Measurements from ENCODE around the gene ANKRD33B.
A peak's percentile ranks its signal among the peaks of the same experiment; 100 is the strongest.
"Not testable (repeated sequence)": the region's sequence is repeated elsewhere in the genome, so short reads cannot be mapped to it uniquely, and the experiment has no call there.

The ANKRD33B gene

DNA sequence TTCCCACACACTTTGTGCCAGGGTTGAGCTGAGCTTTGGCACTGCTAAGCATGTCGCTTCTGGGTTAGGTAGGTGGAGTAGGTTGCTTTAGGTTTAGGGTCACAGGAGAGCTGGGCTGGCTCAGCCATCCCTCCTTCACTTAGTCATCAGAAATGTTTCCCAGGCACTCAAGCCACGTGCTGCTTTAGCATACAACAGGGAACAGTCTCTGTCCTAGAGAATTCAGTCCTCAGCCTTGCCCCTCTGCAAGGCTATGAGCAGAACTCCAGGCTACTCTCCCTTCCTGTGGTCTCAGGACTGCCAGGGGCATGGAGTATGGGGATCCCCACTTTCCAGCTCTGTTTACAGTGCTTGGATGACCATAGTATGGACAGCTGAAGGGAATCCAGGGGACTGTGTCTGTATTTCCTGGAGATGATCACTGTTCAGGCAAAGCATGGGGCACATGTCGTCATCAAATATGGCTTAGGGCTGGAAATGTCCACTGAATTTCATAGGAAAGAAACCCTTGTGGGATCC lies 7.5 kb upstream of the ANKRD33B start:
- no peak for DNase-seq

DNA sequence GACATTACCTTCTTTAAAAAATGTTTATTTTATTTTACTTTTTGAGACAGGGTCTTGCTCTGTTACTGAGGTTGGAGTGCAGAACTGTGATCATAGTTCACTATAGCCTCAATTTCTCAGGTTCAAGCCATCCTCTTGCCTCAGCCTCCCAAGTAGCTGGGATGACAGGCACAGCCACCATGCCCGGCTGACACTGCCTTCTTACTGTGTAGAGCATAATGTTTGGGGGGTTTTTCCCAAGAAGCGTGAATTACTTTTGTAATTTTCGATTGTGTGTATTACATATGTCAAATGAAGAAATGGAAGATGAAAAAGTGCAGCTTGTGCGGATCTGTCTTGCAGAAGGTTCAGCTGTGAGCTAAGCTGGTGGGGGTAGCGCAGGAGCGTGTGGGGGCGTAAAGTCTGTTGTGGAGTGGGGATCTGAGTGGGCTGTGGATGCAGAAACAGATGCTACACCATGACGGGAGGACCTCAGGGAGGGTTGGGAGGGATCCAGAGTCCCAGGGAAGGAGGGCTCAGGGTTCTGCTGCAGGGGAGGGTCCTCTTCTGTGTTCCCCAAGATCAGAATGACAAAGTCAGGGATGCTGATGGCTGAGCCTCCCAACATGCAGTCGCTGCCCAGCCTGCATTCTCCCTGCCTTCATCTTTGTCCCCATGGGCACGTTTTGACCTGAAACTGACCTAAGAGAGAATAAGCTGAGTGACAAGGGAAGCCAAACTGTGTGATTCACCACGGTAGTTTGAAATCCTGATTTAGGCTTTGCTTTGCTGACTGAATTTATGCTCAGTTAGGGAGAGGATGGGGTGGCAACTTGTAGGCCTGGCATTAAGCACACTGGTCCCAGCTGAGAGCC lies 6.8 kb upstream of the ANKRD33B start:
- DNase-seq, result peak in 5 of 56 donors; percentile 14 to 62 (median 32)

DNA sequence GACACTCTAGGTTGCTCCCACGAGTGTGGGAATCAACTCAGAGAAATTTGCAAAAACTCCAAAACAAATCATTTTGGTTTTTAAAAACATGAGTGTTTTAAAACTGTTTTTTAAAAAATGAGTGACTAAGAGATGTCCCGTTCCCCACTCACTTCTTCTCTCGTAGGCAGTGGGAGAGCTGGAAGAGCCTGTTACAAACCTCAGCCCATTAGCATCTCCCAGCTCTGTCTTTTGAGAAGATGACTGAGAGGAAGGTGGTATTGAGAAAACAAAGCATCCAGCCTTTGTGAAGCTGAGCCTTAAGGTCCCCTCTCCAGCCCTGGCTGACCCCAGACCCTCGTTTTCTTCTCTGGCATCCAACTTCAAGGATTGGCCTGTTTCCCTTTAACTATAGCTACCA lies 4.7 kb upstream of the ANKRD33B start:
- no peak for DNase-seq

DNA sequence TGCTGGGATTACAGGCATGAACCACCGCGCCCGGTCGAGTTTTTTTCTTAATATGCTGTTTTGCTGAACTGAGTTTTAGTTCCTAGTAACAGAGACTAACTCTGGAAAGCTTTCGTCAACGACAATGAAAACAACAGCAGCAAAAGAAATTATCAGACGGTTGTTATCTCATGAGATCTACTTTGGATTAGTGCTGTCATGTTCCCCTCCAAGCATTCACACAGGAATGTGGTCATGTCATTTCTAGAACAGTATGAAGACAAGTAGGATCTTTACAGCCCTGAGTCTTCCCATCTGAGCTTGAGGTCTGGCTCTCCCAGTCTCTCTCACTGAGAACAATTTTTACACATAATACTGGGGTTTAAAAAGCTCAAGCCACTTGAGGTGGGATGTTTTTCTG lies 4.0 kb upstream of the ANKRD33B start:
- DNase-seq, result no peak

DNA sequence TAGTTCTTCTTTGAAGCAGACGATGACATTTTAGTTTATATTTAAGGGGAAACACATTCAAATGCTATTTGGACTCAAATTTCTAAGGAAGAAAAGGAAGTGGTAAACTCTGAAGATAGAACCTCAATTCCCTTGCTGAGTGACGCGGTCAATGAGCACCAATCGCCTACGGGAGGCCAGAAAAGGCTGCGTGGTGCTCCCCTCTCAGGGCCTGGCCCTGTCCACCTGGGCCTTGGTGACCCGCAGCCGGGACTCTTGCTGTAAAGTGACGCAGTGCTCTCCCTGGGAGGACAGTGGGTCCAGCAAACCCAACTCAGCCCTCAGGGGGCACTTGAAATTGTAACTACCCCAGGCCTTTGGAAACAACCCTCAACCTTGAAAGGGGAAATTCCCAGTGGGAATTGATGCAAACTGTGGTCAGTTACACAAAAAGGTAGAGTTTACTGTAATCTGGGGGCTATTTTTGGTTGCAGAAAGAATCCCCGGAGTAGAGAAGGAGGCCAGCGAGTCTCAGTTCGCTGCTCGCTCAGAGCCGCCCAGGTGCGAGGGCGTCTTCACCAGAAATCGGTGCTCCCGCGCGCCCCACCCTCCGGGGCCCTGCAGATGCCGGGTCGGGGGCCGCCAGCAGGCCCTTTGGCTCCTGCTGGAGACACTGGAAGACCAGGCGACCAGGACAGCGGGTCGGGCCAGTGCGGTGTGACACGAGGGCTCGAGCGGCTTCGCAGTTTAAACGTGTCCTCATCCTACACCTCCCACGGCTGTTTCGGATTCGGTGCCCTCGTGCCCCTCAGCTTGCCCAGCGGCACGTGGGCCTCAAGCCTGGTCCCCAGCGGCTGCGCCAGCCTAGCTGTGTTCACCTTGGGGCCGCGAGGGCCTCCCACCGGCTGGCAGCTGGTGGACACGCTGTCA lies 1.4 kb upstream of the ANKRD33B start:
- DNase-seq, result no peak

DNA sequence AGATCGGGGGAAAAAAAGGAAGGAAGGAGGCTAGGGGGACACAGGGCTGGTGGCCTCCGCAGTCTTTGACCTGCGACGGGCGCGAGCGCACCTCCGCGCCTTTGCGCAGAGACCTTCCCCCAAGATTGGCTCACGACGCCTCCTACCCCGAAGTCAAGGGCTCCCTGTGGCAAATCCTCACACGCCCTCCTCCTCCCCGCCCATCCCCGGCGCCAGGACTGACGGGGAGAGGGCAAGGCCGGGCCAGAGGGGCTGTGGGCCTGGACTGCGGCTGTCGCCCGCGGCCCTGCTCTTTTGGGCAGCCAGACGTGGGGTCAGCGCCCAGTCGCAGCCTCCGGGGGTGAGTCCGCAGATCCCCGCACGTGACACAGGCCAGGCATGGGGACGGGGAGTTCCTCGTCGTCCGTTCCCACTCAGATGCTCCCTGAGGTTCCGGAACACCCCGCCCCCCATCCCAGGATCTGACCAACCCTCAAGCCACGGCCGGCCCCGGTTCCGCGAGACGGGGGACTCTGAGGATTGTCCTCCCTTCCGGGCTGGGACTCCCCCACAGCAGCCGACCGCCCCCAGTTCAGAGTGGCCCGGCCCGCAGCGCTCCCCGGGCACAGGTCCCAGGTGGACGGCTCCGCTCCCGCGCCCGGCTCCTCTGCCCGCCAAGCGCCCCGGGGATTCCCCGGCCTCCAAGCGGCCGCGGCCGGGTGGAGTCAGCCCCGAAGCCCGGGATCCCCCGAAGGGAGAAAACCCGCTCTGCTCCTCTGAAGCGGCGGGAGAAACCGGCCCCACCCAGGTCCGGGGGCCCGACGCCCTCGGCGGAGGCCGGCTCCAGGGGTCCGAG lies 543 bp upstream of the ANKRD33B start:
- DNase-seq, result peak in 1 of 56 donors; percentile 56

DNA sequence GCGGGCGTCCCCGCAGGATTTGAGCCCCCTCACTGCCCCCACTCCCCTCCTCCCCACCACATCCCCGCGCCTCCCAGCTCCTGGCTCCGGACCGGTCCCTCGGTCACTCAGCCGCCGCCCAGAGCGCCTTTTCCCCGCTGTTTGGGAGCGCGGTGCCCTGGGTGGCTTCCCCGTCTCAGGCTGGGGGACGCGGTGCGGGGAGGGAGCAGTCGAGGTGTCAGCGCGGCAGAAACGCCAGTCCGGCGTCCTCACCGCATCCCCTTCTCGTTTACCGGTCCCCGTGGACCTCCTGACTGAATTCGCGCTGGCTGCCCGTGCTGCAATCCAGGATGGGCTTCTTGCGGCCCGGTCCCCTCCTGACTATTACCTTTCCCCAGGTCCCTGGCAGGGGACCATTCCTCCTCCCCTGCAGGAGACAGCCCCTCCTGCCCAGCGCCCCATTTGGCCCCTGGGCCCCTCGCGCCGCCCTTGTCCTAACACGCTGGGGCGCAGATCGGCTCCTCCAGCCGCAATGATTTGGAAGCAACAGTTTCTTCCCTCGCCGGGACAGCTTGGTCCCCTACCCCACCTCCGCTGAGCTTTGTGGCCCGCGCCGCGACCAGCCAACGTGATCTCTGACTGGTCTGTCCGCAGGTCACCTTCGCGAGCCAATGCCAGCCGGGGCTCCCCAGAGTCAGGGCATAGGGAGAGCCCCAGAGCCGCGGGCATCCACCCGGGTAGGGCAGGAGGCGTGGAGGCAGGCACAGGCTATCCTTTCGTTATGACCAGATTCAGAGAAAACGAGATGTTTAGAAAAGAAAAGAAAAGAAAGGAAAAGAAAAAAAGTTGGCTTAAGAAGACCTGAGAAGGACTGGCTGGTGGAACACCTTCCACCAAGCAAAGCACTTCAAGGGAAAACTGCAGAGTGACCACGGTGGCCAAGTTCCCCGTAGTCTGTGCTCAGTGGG lies 1.2 kb downstream of the ANKRD33B start:
- no peak for DNase-seq

DNA sequence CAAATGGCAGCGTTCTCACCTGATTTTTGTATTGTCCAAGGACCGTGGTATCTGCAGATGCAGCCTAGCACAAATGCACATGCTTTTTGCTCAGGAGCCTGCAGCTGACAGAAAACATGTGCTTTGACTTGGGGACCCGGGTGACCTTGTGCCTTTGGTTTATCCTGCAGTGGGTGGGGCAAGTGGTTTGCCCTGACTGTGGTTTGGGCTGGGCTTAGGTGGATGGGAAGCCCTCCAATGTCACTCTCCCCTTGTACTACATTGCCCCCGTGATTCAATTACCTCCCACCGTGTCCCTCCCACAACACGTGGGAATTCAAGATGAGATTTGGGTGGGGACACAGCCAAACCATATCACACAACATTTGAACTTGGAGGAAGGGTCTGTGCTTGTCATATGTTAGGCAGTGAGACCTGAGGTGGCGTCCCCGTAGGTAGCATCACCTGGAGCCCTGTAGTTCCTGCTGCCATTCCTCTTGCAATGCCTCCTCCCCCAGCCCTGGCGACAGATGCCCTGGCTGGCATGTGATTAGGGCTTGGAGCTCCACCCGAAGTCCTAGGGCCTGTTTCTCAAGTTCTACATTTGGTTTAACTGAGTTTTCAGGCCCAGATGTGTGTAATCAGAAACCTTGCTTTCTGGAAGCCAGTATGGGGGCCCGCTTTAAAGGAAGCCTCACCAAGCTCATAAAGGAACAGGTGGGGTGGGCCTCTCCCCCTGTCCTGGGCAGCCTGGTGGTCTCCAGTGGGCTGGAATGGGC lies 2.1 kb downstream of the ANKRD33B start:
- DNase-seq, result no peak

DNA sequence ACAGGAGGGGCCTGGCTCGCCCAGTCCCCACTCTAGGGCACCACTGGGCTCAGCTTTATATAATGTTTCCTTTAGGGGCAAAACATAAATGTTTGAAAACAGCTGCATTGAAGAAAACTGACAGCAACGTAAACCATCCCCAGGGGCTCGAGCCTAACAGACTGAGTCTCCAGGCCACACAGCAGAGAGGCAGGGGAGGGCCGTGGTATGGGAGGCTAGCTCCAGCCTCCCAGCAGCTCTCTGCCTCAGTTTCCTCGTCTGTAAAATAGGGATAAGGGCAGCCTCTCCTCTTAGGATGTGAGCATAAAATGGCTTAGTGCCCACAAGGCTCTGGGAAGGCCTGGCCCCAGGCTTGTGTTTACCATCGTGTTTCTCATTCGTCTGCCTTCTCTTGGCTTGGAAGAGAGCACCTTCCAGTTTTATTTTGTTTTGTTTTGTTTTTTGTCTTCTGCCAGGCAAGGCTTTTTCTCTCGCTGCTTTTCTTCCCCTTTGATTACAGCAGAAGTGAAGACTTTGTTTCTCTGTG lies 2.7 kb downstream of the ANKRD33B start:
- no peak for DNase-seq

DNA sequence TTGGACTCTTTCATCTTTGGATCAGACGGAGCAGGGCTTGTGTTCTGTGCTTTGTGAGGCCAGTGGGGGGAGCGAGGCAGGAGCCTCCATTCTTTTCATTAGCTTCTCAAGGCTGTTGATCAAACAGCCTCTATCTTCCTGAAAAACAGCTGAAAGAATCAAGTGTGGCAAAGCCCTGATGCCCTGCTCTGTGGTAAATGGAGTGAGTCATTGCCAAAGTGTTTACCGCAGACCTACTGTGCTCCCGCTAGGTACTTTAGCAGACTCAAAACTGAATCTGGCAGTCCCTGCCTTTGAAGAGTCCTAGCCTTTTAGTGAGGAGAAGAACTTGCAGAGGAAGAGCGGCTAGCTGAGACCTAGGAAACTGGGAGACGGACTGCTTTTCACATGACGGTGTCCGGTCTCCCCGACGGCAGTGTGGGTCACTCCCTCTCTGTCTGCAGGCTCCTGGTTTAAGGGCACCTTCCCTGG lies 3.3 kb downstream of the ANKRD33B start:
- DNase-seq, result no peak

DNA sequence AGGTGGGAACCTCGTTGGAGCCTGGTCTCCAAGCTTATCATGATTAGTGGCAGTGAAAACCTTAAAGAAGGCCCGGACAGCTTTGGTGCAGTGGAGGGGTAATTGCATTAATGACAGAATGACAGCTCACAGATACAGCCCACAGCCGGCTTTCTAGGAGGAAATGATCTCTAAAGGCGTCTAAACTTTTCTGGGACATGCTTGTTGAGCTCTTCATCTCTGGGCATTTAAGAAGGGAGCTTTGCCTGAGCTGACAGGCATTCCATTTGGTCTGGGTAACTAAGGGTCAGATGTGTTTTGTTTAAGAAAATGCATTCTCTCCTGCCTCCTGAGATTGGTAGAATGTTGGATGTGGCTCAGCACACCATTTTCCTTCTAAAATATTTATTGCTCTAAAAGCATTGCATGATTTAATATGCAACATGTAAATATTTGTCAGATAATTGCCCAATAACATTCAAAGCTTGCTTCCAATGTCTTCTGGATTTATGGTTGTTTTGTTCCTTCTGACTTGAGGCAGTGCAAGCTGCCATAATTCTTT lies 4.0 kb downstream of the ANKRD33B start:
- no peak for DNase-seq

DNA sequence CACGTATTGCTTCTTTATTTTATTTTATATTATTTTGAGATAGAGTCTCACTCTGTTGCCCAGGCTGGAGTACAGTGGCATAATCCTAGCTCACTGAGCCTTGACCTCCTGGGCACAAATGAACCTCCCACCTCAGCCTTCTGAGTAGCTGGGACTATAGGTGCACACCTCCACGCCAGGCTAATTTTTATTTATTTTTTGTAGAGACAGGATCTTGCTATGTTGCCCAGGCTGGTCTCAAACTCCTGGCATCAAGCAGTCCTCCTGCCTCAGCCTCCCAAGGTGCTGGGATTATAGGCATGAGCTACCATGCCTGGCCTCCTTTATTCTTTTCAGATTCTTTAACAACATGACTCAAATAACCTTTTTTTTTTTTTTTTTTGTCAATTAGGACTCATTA lies 6.7 kb downstream of the ANKRD33B start:
- DNase-seq, result not testable (repeated sequence)

DNA sequence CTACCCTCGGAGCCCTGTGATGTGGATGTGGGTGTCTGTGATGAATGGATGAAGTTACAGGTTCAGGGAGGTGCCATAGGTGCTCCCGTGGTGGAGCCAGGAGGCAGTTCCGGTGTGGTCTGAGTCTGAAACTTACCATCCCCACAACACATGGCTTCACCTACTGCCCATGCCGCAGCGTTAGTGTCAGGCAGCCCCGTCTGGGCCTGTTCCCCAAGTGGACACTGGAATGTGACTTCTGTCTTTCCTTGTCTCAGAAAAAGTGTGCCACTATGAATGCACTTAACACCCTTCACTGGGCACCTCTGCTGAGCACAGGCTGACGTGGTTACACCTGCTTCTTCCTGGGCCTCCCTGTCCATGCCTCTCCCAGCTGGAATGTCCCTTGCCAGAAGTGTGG lies 8.6 kb downstream of the ANKRD33B start:
- DNase-seq, result no peak

DNA sequence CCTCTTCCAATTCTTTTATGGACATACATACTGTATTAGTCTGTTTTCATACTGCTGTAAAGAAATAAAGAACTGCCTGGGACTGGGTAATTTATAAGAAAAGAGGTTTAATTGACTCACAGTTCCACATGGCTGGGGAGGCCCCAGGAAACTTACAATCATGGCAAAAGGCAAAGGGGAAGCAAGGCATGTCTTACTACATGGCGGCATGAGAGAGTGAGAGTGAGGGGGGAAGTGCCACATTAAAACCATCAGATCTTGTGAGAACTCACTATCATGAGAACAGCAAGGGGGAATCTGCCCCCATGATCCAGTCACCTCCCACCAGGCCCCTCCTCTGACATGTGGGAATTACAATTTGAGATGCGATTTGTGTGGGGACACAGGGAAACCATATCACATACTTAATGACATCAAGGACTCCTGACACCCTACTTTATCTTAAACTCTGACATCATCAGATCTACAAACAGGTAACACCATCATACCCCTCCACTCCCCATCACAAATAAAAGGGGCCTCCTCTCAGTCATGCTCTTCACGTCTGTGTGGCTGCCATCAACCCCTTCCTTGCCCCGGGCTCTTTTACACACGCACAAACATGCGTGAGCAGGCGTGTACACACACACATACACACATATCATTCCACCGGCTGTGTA lies 9.7 kb downstream of the ANKRD33B start:
- no peak for DNase-seq

DNA sequence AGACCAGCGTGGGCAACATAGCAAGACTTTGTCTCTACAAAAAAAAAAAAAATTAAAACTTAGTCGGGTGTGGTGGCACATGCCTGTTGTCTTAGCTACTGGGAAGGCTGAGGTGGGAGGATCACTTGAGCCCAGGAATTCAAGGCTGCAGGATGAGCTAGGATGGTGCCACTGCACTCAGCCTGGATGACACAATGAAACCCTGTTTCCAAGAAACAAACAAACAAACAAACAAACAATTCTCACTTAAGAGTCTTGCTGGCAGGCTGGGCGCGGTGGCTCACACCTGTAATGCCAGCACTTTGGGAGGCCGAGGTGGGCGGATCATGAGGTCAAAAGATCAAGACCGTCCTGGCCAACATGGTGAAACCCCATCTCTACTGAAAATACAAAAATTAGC lies 11.0 kb downstream of the ANKRD33B start:
- DNase-seq, result not testable (repeated sequence)

DNA sequence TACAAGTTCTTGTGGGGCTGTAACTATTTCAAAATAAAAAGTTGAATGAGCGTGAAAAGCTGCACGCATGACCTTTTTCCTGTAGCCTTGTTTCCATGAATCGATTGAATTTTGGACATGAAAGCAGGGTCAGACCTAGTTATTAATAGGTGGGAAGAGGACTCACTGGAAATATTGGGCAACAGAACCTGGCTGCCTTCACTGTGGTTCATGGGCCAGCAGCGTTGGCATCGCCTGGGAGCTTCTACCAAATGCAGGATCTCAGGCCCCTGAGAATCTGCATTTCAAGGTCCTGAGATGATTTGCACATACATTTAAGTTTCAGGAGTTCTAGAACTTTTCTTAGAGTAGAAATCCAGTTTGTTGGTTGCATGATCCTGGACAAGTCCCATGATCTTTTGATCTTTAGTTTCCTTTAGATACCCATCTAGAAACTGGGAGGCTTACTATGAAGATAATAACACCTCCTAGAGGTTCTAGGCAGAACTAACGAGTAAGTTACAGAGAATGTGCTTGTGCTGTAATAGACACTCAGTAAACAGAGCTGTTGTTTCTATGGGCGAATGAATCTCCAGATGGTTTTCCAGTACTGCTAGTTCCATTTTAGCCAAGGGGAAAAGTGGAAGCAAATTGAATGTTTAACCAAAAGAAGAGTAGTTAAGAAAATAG lies 12.4 kb downstream of the ANKRD33B start:
- no peak for DNase-seq

DNA sequence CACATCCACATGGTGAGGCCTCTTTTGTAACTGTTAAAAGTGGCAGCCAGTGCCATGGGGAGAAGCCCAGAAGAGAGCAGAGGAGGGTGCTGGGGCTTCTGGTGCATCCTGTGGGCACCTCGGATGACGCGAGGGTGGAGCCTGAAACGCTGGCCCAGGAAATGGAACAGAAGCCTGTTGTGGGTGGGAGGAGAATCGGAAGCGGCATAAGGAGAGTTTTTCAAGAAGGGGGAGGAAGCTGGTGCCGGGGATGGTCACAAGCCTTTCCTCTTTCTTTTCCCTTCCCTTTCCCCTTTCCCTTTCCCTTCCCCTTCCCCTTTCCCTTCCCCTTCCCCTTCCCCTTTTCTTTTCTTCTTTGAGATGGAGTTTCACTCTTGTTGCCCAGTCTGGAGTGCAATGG lies 12.9 kb downstream of the ANKRD33B start:
- peak in 5 of 56 donors; percentile 13 to 38 (median 25) for DNase-seq
